H1 (cell line): ENCODE measurements around the gene PTPN21. TPM values are rescaled to one million over a fixed set of nuclear protein-coding genes. Genes with fewer than 3 reads are reported as not detected.

Experiments used
- CTCF ChIA-PET: fragments of 300-600 bp; sonication (Branson Sonifier 250); formaldehyde crosslinking; loops from one replicate; lab custom pipeline; 2021; ENCODE audit not compliant: partially characterized antibody; lab: Charles Lee
- POLR2A ChIA-PET: fragments of 300-600 bp; sonication (Branson Sonifier 250); formaldehyde crosslinking; loops from one replicate; lab custom pipeline; 2021; ENCODE audit warnings: inconsistent platforms; ENCODE audit not compliant: partially characterized antibody; lab: Charles Lee
- DNase-seq, 2 experiments: peaks; one replicate each; pipeline versions ENCODE4 v3.0.0 to v3.0.0-alpha.2; 2010 to 2022; ENCODE audit warnings: low spot score in 2 of 2, low read depth in 1 of 2, mixed read lengths in 1 of 2
- FAIRE-seq: peaks from 2 replicates; lab custom pipeline; 2011; peaks lifted over from hg19 to GRCh38; lab: Jason Lieb, UNC
- H2AFZ ChIP-seq: 2 replicates; pipeline ENCODE4 v1.8.1; 2012; ENCODE audit warnings: low read length, inconsistent platforms
- H2AK5ac ChIP-seq: 2 replicates; pipeline ENCODE4 v1.6.1; 2013; ENCODE audit warnings: low read depth, low read length
- H2BK120ac ChIP-seq: replicated peaks from 2 replicates; pipeline ENCODE3; 2013; ENCODE audit warnings: low read depth, low read length, inconsistent platforms
- H2BK12ac ChIP-seq: 2 replicates; pipeline ENCODE4 v1.6.1; 2013; ENCODE audit warnings: low read depth, low read length
- H2BK15ac ChIP-seq: 2 replicates; pipeline ENCODE4 v1.6.1; 2013; ENCODE audit warnings: low read length
- H2BK20ac ChIP-seq: 2 replicates; pipeline ENCODE4 v1.6.1; 2013; ENCODE audit warnings: low read length
- H2BK5ac ChIP-seq: 2 replicates; pipeline ENCODE4 v1.6.1; 2013; ENCODE audit warnings: low read depth, low read length
- H3K14ac ChIP-seq: 2 replicates; pipeline ENCODE4 v1.6.1; 2013; ENCODE audit warnings: inconsistent platforms; ENCODE audit not compliant: insufficient read length
- H3K18ac ChIP-seq: 2 replicates; pipeline ENCODE4 v1.6.1; 2013; ENCODE audit warnings: low read length; ENCODE audit errors: extremely low read depth
- H3K23ac ChIP-seq: 2 replicates; pipeline ENCODE4 v1.6.1; 2013; ENCODE audit warnings: inconsistent platforms; ENCODE audit not compliant: insufficient read length
- H3K23me2 ChIP-seq: 2 replicates; pipeline ENCODE4 v1.6.1; 2013; ENCODE audit warnings: low read depth, low read length
- H3K27ac ChIP-seq: 2 replicates; pipeline ENCODE4 v1.6.1; 2011; ENCODE audit warnings: low read depth, low read length, inconsistent platforms
- H3K27me3 ChIP-seq, 4 experiments: replicated peaks in 1 of 4; 1 replicate in 1 of 4; 2 replicates in 3 of 4; pipeline versions ENCODE4 v1.6.1 to v1.8.1; 2011 to 2013; ENCODE audit warnings: low read length in 3 of 4, mild to moderate bottlenecking in 3 of 4, inconsistent platforms in 2 of 4, mixed read lengths in 2 of 4, moderate library complexity in 1 of 4; ENCODE audit not compliant: control insufficient read depth in 3 of 4, insufficient read depth in 3 of 4; ENCODE audit errors: extremely low read depth in 1 of 4
- H3K36me3 ChIP-seq, 4 experiments: 2 replicates each; pipeline versions ENCODE4 v1.6.1 to v1.8.1; 2011 to 2013; ENCODE audit warnings: mild to moderate bottlenecking in 4 of 4, low read length in 3 of 4, moderate library complexity in 2 of 4, control low read depth in 1 of 4, inconsistent platforms in 1 of 4; ENCODE audit not compliant: insufficient read depth in 4 of 4, control insufficient read depth in 2 of 4
- H3K4ac ChIP-seq: replicated peaks from 2 replicates; pipeline ENCODE3; 2013; ENCODE audit warnings: low read length, low read depth, mixed read lengths, inconsistent platforms; ENCODE audit not compliant: insufficient read length
- H3K4me1 ChIP-seq, 4 experiments: replicated peaks in 1 of 4; 1 replicate in 1 of 4; 2 replicates in 3 of 4; pipeline versions ENCODE4 v1.6.1 to v1.8.1; 2011 to 2013; ENCODE audit warnings: low read length in 3 of 4, inconsistent platforms in 2 of 4, mixed read lengths in 1 of 4; ENCODE audit not compliant: insufficient read depth in 4 of 4, control insufficient read depth in 3 of 4
- H3K4me2 ChIP-seq, 2 experiments: 2 replicates each; pipeline versions ENCODE4 v1.6.1 to v1.8.1; 2011 to 2013; ENCODE audit warnings: low read depth in 2 of 2, low read length in 2 of 2, control low read depth in 1 of 2, inconsistent platforms in 1 of 2, mild to moderate bottlenecking in 1 of 2; ENCODE audit not compliant: insufficient read depth in 1 of 2
- H3K4me3 ChIP-seq, 4 experiments: fragments of 200-600, 300-600 bp in 1 of 4; sonication (generic), shearing (Covaris generic), sonication (Bioruptor Twin) in 1 of 4; 2 replicates each; pipeline versions ENCODE4 v1.5.1 to v1.8.1; 2011 to 2016; ENCODE audit warnings: low read length in 4 of 4, low read depth in 3 of 4, control low read depth in 2 of 4, inconsistent platforms in 2 of 4, mild to moderate bottlenecking in 2 of 4, mixed read lengths in 1 of 4, moderate library complexity in 1 of 4; ENCODE audit not compliant: insufficient read depth in 2 of 4; ENCODE audit errors: extremely low read depth in 1 of 4
- H3K56ac ChIP-seq: replicated peaks from 2 replicates; pipeline ENCODE3; 2013; ENCODE audit warnings: low read depth, mild to moderate bottlenecking, mixed read lengths, low read length, inconsistent platforms; ENCODE audit not compliant: insufficient read length
- H3K79me1 ChIP-seq: 2 replicates; pipeline ENCODE4 v1.6.1; 2013; ENCODE audit warnings: low read depth, low read length, control low read depth
- H3K79me2 ChIP-seq, 2 experiments: 2 replicates each; pipeline versions ENCODE4 v1.6.1 to v1.8.1; 2012 to 2013; ENCODE audit warnings: low read length in 2 of 2, mild to moderate bottlenecking in 2 of 2, inconsistent platforms in 1 of 2; ENCODE audit not compliant: insufficient read depth in 2 of 2, control insufficient read depth in 1 of 2
- H3K9ac ChIP-seq, 4 experiments: replicated peaks in 1 of 4; 1 replicate in 1 of 4; 2 replicates in 3 of 4; pipeline versions ENCODE4 v1.6.1 to v1.8.1; 2011 to 2013; ENCODE audit warnings: low read depth in 3 of 4, low read length in 3 of 4, control low read depth in 2 of 4, mild to moderate bottlenecking in 2 of 4, moderate library complexity in 2 of 4, inconsistent platforms in 1 of 4; ENCODE audit errors: extremely low read depth in 1 of 4
- H3K9me3 ChIP-seq, 2 experiments: 2 replicates each; pipeline versions ENCODE4 v1.6.1 to v1.8.1; 2012 to 2013; ENCODE audit warnings: mild to moderate bottlenecking in 2 of 2, moderate library complexity in 2 of 2, control low read depth in 1 of 2, inconsistent platforms in 1 of 2, low read depth in 1 of 2, low read length in 1 of 2, mixed read lengths in 1 of 2; ENCODE audit not compliant: insufficient read depth in 2 of 2
- H4K20me1 ChIP-seq, 2 experiments: replicated peaks in 1 of 2; 2 replicates each; pipeline versions ENCODE3 to v1.8.1; 2011 to 2013; ENCODE audit warnings: inconsistent platforms in 2 of 2, low read length in 2 of 2, mild to moderate bottlenecking in 1 of 2; ENCODE audit not compliant: insufficient read depth in 2 of 2, control insufficient read depth in 1 of 2
- H4K5ac ChIP-seq: 2 replicates; pipeline ENCODE4 v1.6.1; 2013; ENCODE audit warnings: low read length, low read depth, mixed read lengths, inconsistent platforms; ENCODE audit not compliant: insufficient read length
- H4K8ac ChIP-seq: 2 replicates; pipeline ENCODE4 v1.8.0; 2013; ENCODE audit warnings: mild to moderate bottlenecking, moderate library complexity, low read length, inconsistent platforms; ENCODE audit not compliant: insufficient read depth; ENCODE audit errors: extremely low read depth
- H4K91ac ChIP-seq: replicated peaks from 2 replicates; pipeline ENCODE3; 2013; ENCODE audit warnings: low read length, mixed read lengths, inconsistent platforms; ENCODE audit not compliant: insufficient read length
- BCL11A ChIP-seq, 2 experiments: IDR thresholded peaks; one replicate each; pipeline ENCODE4 v1.6.1; 2011; ENCODE audit warnings: low read depth in 2 of 2, low read length in 2 of 2, mild to moderate bottlenecking in 2 of 2
- CEBPB ChIP-seq: IDR thresholded peaks from 2 replicates; pipeline ENCODE4 v1.6.1; 2012; ENCODE audit warnings: low read depth, low read length
- CTCF ChIP-seq, 3 experiments: IDR thresholded peaks; 1 replicate in 2 of 3; 2 replicates in 1 of 3; pipeline versions ENCODE4 v1.5.1 to v1.6.1; 2011; ENCODE audit warnings: low read length in 3 of 3, mild to moderate bottlenecking in 3 of 3, inconsistent platforms in 2 of 3, low read depth in 1 of 3, moderate library complexity in 1 of 3; ENCODE audit not compliant: insufficient read depth in 1 of 3; ENCODE audit errors: control extremely low read depth in 1 of 3
- MAFK ChIP-seq: IDR thresholded peaks from 2 replicates; pipeline ENCODE4 v1.6.1; 2012; ENCODE audit warnings: low read depth, mild to moderate bottlenecking, improper control_type of control experiment, low read length
- PHF8 ChIP-seq: fragments of 200-600 bp; sonication (generic); conservative IDR thresholded peaks from 2 replicates; pipeline ENCODE4 v1.7.1; 2012; ENCODE audit warnings: low read depth, mild to moderate bottlenecking, inconsistent platforms, low read length, moderate library complexity
- POLR2AphosphoS5 ChIP-seq: IDR thresholded peaks from 2 replicates; pipeline ENCODE4 v1.6.1; 2011; ENCODE audit warnings: low read depth, low read length
- RAD21 ChIP-seq, 2 experiments: IDR thresholded peaks in 1 of 2; conservative IDR thresholded peaks in 1 of 2; 2 replicates each; pipeline ENCODE4 v1.6.1; 2011; ENCODE audit warnings: low read depth in 2 of 2, low read length in 2 of 2, improper control_type of control experiment in 1 of 2, inconsistent platforms in 1 of 2, mild to moderate bottlenecking in 1 of 2, moderate library complexity in 1 of 2
- RXRA ChIP-seq: IDR thresholded peaks from 2 replicates; pipeline ENCODE4 v1.6.1; 2011; ENCODE audit warnings: low read depth, mild to moderate bottlenecking, low read length, moderate library complexity; ENCODE audit not compliant: insufficient read depth
- SIX5 ChIP-seq: IDR thresholded peaks from 2 replicates; pipeline ENCODE4 v1.6.1; 2011; ENCODE audit warnings: mild to moderate bottlenecking, low read depth, low read length
- TAF1 ChIP-seq: IDR thresholded peaks from 2 replicates; pipeline ENCODE4 v1.6.1; 2011; ENCODE audit warnings: mild to moderate bottlenecking, low read depth, low read length
- TAF7 ChIP-seq: optimal IDR thresholded peaks from 2 replicates; pipeline ENCODE3; 2011; ENCODE audit warnings: low read depth, mild to moderate bottlenecking, inconsistent platforms, low read length, moderate library complexity, borderline replicate concordance
- TCF12 ChIP-seq: IDR thresholded peaks from 2 replicates; pipeline ENCODE4 v1.6.1; 2011; ENCODE audit warnings: low read depth, mild to moderate bottlenecking, low read length
- WGBS, 2 experiments: shearing (Covaris generic) in 1 of 2; methylation state at CpG; one replicate each; pipeline versions ENCODE4 v1.1.6 to v1.1.7; 2013 to 2015; ENCODE audit warnings: low lambda C conversion rate in 2 of 2, mixed read lengths in 2 of 2, inconsistent platforms in 1 of 2, low coverage in 1 of 2, missing lambda C conversion rate in 1 of 2; ENCODE audit not compliant: insufficient replicate concordance in 2 of 2, insufficient coverage in 1 of 2, insufficient read length in 1 of 2; ENCODE audit errors: extremely low coverage in 1 of 2, missing lambda C conversion rate in 1 of 2; 5-methylcytosine and 5-hydroxymethylcytosine counted together
- polyA plus RNA-seq, 7 experiments: library from polyadenylated mRNA; depleted of rRNA in 3 of 7; stranded (reverse) in 5 of 7; unstranded in 2 of 7; fragments of >200 nt in 5 of 7; fragments of 200-250 nt in 2 of 7; gene quantifications; 1 replicate in 5 of 7; 2 replicates in 1 of 7; 4 replicates in 1 of 7; pipeline versions ENCODE4 v1.2.1 to v1.2.3, GENCODE V29; 2011 to 2013; ENCODE audit warnings: missing spikeins in 2 of 7, mixed read lengths in 2 of 7
- total RNA-seq: library from RNA; stranded (reverse); fragmentation: NEBNext Ultra II Directional; extraction: Animal tissue kit (Norgen Biotek cat#: 25700); gene quantifications from 2 replicates; pipeline ENCODE4 v1.2.1, GENCODE V29; 2021

PTPN21 gene
- total and polyA plus RNA-seq, 2 of the 8 experiments (the other 6 are each of a cell fraction or from before 2014, with no cell fraction given) = 6.5 to 16.1 TPM

GRCh38 chr14:88463318-88463717, 91.5 kb downstream of the PTPN21 start:
- Histone ChIP-seq H3K27ac (no peak overlapping the region), H3K4ac (no peak overlapping the region), H4K91ac (no peak overlapping the region), H3K27me3 (no peaks in the 10 kb centered on the region), H3K23ac (no peak overlapping the region), H3K9me3 (peaks cover 12 to 14% of the 10 kb centered on the region in 2 experiments; a peak in 3 of 4 replicates), H3K4me2 (no peak overlapping the region), H3K9ac (no peak overlapping the region), H3K56ac (no peak overlapping the region), H4K20me1 (no peaks in the 10 kb centered on the region), H2BK120ac (no peak overlapping the region), H3K36me3 (peaks cover 0 to 30% (median 10%) of the 10 kb centered on the region in 4 experiments; a peak in 6 of 8 replicates), H3K4me3 (no peak overlapping the region), H3K14ac (no peak overlapping the region), H2BK15ac (no peak overlapping the region), H3K79me1 (no peaks in the 10 kb centered on the region), H2BK20ac (no peak overlapping the region), H2AK5ac (no peak overlapping the region), H2AFZ (no peak overlapping the region), H3K4me1 (no peaks in the 10 kb centered on the region), H3K18ac (no peak overlapping the region), H2BK5ac (no peak overlapping the region), H3K79me2 (no peaks in the 10 kb centered on the region), H4K5ac (no peak overlapping the region), H2BK12ac (no peak overlapping the region), H4K8ac (no peak overlapping the region), H3K23me2 (no peaks in the 10 kb centered on the region)
- no peak for DNase-seq
- FAIRE-seq = no peak
- ChIA-PET CTCF (interaction anchor here (0.6 to 5.1 kb wide), 14 partner anchors 11 to 507 kb away, joined by 3 to 44 read pairs (median 3); no protein-coding TSS in a partner anchor), POLR2A (no interaction called here)
- 87% methylated on average over 4 of the region's 4 CpGs; no CpG with 5 or more reads in 1 of the 2 experiments for WGBS, 2 experiments
- TF ChIP-seq BCL11A (IDR thresholded peaks at IDR 0.05; ENCODE audit: low read depth in 2 of 2, low read length in 2 of 2) (no peak), RAD21 (IDR thresholded peaks at IDR 0.05 in 1 of 2, conservative IDR thresholded peaks at IDR 0.05 in 1 of 2; ENCODE audit: low read depth in 2 of 2, low read length in 2 of 2) (peak; percentile 17 to 41; a peak in 2 of 4 replicates), TCF12 (no peak), CTCF (IDR thresholded peaks at IDR 0.05; ENCODE audit: control extremely low read depth in 1 of 3, insufficient read depth in 1 of 3, low read depth in 1 of 3, low read length in 3 of 3) (peak in 2 of 3 experiments; percentile 56; a peak in 3 of 4 replicates), SIX5 (no peak), MAFK (no peak), CEBPB (no peak), RXRA (no peak), TAF1 (no peak), POLR2AphosphoS5 (no peak), TAF7 (no peak), PHF8 (no peak)
